Endothelial cell (in vitro differentiated cells): Measurements from ENCODE around the gene YEATS4. TPM values are rescaled to one million over a fixed set of nuclear protein-coding genes. Genes with fewer than 3 reads are reported as not detected.

Experiments
- DNase-seq: peaks from one replicate; pipeline ENCODE4 v3.0.0; 2021; ENCODE audit warnings: low spot score
- H3K27ac Mint-ChIP-seq: one replicate; pipeline ENCODE4 v1.8.0; 2021; ENCODE audit warnings: mixed read lengths, inconsistent platforms; ENCODE audit not compliant: unreplicated experiment
- H3K27me3 Mint-ChIP-seq: one replicate; pipeline ENCODE4 v1.8.0; 2021; ENCODE audit warnings: mild to moderate bottlenecking, moderate library complexity, mixed read lengths, inconsistent platforms; ENCODE audit not compliant: unreplicated experiment
- H3K36me3 Mint-ChIP-seq: one replicate; pipeline ENCODE4 v1.8.0; 2021; ENCODE audit warnings: mild to moderate bottlenecking, low read depth, mixed read lengths, inconsistent platforms; ENCODE audit not compliant: unreplicated experiment
- H3K4me1 Mint-ChIP-seq: one replicate; pipeline ENCODE4 v1.8.0; 2021; ENCODE audit warnings: mild to moderate bottlenecking, mixed read lengths, inconsistent platforms; ENCODE audit not compliant: unreplicated experiment
- H3K4me3 Mint-ChIP-seq: one replicate; pipeline ENCODE4 v1.8.0; 2021; ENCODE audit warnings: mild to moderate bottlenecking, mixed read lengths, inconsistent platforms; ENCODE audit not compliant: unreplicated experiment
- H3K9me3 Mint-ChIP-seq: one replicate; pipeline ENCODE4 v1.8.0; 2021; ENCODE audit warnings: mixed read lengths, inconsistent platforms; ENCODE audit not compliant: unreplicated experiment
- CTCF ChIP-seq: fragments of 200-600 bp; sonication (generic); IDR thresholded peaks from one replicate; pipeline ENCODE4 v1.5.0; 2021; ENCODE audit warnings: antibody characterized with exemption; ENCODE audit not compliant: unreplicated experiment
- total RNA-seq: library from RNA; stranded (reverse); fragmentation: NEBNext Ultra II Directional; extraction: Animal tissue kit (Norgen Biotek cat#: 25700); gene quantifications from one replicate; pipeline ENCODE4 v1.2.1, GENCODE V29; 2021; ENCODE audit not compliant: unreplicated experiment

YEATS4 gene
- total RNA-seq, 1 donor from 2014 or later, result 16.8 TPM

DNA sequence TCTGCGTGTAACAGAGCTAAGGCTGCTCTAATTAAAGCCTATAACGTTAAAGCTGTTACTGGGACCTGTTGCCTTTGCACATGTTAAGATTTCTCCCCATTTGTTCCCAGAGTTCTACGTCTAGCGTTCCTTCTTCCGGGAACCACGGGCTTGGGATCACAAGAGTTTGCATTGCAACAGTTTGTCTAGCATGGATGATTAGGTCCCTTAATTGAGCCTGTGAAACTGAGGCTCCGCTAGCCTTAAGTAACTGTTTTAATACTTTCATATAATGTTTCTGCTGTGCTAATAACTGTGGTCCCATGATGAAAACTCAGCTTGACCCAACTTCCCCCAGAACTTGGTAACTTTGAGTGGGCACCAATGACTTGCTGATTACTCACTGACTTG lies 28.0 kb upstream of the YEATS4 start:
- H3K4me1 Mint-ChIP-seq, result peaks cover 15% of the 10 kb centered on the region
- peak overlapping the region; percentile 80 for H3K4me3 Mint-ChIP-seq
- TF ChIP-seq CTCF, result no peak
- no peaks in the 10 kb centered on the region for H3K36me3 Mint-ChIP-seq
- no peak overlapping the region for H3K27ac Mint-ChIP-seq
- DNase-seq, result no peak
- no peaks in the 10 kb centered on the region for H3K27me3 Mint-ChIP-seq
- H3K9me3 Mint-ChIP-seq, result no peaks in the 10 kb centered on the region

- peaks cover 15% of the 10 kb centered on the region for H3K4me1 Mint-ChIP-seq
- H3K9me3 Mint-ChIP-seq, result no peaks in the 10 kb centered on the region
- H3K4me3 Mint-ChIP-seq, result no peak overlapping the region
- no peaks in the 10 kb centered on the region for H3K36me3 Mint-ChIP-seq
- H3K27me3 Mint-ChIP-seq, result no peaks in the 10 kb centered on the region
- H3K27ac Mint-ChIP-seq, result no peak overlapping the region
- no peak for DNase-seq
- TF ChIP-seq CTCF, result no peak
Measured at GRCh38 chr12:69331909-69332684, 27.4 kb upstream of the YEATS4 start.

- Mint-ChIP-seq H3K27me3 (no peaks in the 10 kb centered on the region), H3K36me3 (no peaks in the 10 kb centered on the region), H3K9me3 (no peaks in the 10 kb centered on the region), H3K4me1 (peaks cover 13% of the 10 kb centered on the region), H3K4me3 (no peak overlapping the region), H3K27ac (no peak overlapping the region)
- TF ChIP-seq CTCF, result no peak
- no peak for DNase-seq
Measured at GRCh38 chr12:69332815-69333358, 26.7 kb upstream of the YEATS4 start.

DNA sequence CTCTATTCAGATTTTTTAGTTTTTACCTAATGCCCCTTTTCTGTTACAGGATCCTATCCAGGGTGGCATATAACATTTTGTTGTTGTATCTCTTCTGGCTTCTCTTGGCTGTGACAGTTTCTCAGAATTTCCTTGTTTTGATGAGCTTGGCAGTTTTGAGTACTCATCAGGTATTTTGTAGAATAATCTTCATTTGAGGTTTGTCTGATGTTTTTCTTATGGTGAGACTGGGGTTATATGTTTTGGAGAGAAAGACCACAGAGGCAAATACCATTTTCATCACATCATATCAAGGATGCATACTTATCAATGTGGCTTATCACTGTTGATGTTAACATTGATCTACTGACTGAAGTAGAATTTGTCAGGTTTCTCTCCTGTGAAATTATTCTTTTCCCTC lies 25.4 kb upstream of the YEATS4 start:
- Mint-ChIP-seq H3K27ac (no peak overlapping the region), H3K36me3 (no peaks in the 10 kb centered on the region)

More for the DNA sequence above, 25.4 kb upstream of the YEATS4 start:
- Mint-ChIP-seq H3K4me3 (no peak overlapping the region), H3K9me3 (no peaks in the 10 kb centered on the region), H3K27me3 (no peaks in the 10 kb centered on the region), H3K4me1 (peaks cover 7% of the 10 kb centered on the region)
- no peak for TF ChIP-seq CTCF
- no peak for DNase-seq
